ENCODE measurements around the gene AOC1.

Gene AOC1

DNA sequence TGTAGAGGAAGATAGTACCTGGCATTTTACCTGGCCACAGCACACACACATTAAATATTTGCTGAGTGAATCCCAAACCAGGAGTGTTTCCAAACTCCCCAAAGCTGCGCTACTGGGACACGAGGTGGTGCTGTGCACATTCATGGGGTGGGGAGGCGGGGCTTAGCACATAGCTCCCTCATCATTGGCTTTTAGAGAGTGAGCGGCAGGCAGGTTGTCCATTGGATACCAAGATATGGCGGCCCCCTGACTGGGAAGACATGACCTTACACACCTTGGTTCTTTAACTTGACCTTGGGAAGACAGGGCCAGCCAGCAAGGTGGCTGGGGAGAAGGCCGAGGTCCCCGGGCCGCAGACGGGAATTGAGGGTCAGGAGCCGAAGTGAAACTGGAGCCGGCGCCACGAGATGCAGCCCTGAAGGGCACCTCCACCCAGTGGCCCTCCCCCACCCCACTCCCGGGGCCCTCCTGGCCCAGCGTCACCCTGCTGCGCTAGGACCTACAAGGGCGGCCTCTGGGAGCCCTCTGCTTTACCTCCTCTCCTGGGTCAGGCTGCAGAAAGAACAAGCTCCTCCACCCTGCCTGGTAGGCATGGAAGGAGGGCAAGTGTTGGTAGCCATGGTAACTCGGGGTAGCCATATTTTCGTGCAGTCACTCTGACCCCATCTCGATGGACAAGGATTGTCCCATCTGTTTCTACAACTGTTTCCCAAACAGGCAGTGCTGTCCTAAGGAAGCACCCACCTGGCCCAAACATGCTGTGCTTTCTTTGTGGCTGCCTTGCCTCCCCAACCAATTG, 27.7 kb upstream of the AOC1 start:
- DNase-seq (no peak), ATAC-seq (no peak)
- H3K4me3 Mint-ChIP-seq, result no peak overlapping the region
- H3K9me3 Mint-ChIP-seq, result peaks cover 8% of the 10 kb centered on the region
- H3K4me1 Mint-ChIP-seq, result peaks cover 2% of the 10 kb centered on the region
- H3K27me3 Mint-ChIP-seq, result peaks cover 20% of the 10 kb centered on the region
- no peaks in the 10 kb centered on the region for H3K36me3 Mint-ChIP-seq (ENCODE audit: low read depth)
- no peak overlapping the region for H3K27ac Mint-ChIP-seq

- Mint-ChIP-seq H3K9me3 (peaks cover 8% of the 10 kb centered on the region), H3K4me1 (no peaks in the 10 kb centered on the region), H3K36me3 (ENCODE audit: low read depth) (no peaks in the 10 kb centered on the region), H3K4me3 (no peak overlapping the region), H3K27ac (no peak overlapping the region), H3K27me3 (peaks cover 25% of the 10 kb centered on the region)
- no peak for DNase-seq
- ATAC-seq, result no peak
Measured at GRCh38 chr7:150826061-150826849, 26.1 kb upstream of the AOC1 start.

DNA sequence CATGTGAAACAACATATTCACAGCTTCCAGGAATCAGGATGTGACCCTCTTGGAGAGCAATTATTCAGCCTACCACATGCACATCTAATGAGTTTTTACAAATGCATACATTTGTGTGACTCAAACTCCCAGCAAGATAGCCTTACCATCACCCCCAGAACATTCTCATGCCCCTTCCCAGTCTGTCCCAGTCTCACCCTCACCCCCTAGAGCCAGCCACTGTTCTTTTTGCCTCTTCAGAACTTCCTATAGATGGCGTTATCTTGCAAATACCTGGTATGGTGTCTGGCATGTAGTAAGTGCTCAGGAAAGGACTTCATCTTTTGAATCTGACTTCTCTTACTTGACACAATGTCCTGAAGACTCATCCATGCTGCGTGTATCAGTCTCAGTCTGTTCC, 23.9 kb upstream of the AOC1 start:
- Mint-ChIP-seq H3K4me1 (no peaks in the 10 kb centered on the region), H3K27ac (no peak overlapping the region), H3K27me3 (peaks cover 21% of the 10 kb centered on the region), H3K4me3 (no peak overlapping the region), H3K9me3 (no peaks in the 10 kb centered on the region), H3K36me3 (ENCODE audit: low read depth) (no peaks in the 10 kb centered on the region)
- no peak for ATAC-seq
- no peak for DNase-seq

GRCh38 chr7:150829426-150829825, 22.9 kb upstream of the AOC1 start:
- no peak overlapping the region for H3K4me3 Mint-ChIP-seq
- no peaks in the 10 kb centered on the region for H3K4me1 Mint-ChIP-seq
- H3K27me3 Mint-ChIP-seq, result peaks cover 23% of the 10 kb centered on the region
- no peak overlapping the region for H3K27ac Mint-ChIP-seq
- no peaks in the 10 kb centered on the region for H3K36me3 Mint-ChIP-seq (ENCODE audit: low read depth)
- ATAC-seq, result no peak
- DNase-seq, result no peak
- H3K9me3 Mint-ChIP-seq, result no peaks in the 10 kb centered on the region

GRCh38 chr7:150830937-150831336, 21.4 kb upstream of the AOC1 start:
- Mint-ChIP-seq H3K9me3 (no peaks in the 10 kb centered on the region), H3K4me3 (no peak overlapping the region), H3K36me3 (ENCODE audit: low read depth) (no peaks in the 10 kb centered on the region), H3K4me1 (no peaks in the 10 kb centered on the region), H3K27ac (no peak overlapping the region), H3K27me3 (peaks cover 23% of the 10 kb centered on the region)
- DNase-seq, result no peak
- no peak for ATAC-seq

DNA sequence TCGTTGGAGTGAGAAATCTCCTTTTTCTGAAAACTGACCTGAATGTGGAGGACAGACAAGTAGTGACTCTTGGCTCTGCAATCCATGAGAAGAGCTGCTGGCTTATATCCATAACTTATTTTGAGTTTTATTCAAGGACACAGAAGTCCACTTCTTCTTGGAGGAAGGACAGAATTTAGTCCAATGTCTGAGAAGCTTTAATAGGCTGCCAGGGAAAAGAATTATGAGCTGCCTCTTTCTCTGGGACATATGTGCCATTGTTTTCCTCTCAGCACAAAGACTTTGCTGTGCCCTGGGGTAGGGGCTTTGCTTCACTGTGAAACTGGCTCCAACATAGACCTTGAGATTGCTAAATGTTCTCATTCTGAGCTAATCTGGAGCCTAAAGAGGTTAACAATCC, 20.5 kb upstream of the AOC1 start:
- H3K9me3 Mint-ChIP-seq, result no peaks in the 10 kb centered on the region
- no peak overlapping the region for H3K27ac Mint-ChIP-seq
- no peaks in the 10 kb centered on the region for H3K4me1 Mint-ChIP-seq
- H3K27me3 Mint-ChIP-seq, result peaks cover 19% of the 10 kb centered on the region
- ATAC-seq (no peak), DNase-seq (no peak)
- H3K36me3 Mint-ChIP-seq (ENCODE audit: low read depth), result no peaks in the 10 kb centered on the region
- no peak overlapping the region for H3K4me3 Mint-ChIP-seq

DNA sequence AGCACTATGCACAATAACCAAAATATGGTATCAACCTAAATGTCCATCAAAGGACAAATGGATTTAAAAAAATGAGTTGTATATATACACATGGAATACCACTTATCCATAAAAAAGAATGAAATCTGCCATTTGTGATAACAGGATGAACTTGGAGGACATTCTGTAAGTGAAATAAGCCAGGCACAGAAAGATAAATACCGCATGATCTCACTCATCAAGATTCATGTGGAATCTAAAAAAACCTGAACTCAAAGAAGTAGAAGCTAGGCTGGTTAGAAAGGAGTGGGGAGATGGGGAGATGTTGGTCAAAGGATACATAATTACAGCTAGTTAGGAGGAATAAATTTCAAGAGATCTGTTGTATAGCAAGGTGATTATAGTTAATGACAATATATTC, 17.3 kb upstream of the AOC1 start:
- peaks cover 13% of the 10 kb centered on the region for H3K27me3 Mint-ChIP-seq
- ATAC-seq (no peak), DNase-seq (no peak)
- no peaks in the 10 kb centered on the region for H3K4me1 Mint-ChIP-seq
- H3K27ac Mint-ChIP-seq, result no peak overlapping the region
- H3K36me3 Mint-ChIP-seq (ENCODE audit: low read depth), result no peaks in the 10 kb centered on the region
- H3K4me3 Mint-ChIP-seq, result no peak overlapping the region
- H3K9me3 Mint-ChIP-seq, result no peaks in the 10 kb centered on the region

DNA sequence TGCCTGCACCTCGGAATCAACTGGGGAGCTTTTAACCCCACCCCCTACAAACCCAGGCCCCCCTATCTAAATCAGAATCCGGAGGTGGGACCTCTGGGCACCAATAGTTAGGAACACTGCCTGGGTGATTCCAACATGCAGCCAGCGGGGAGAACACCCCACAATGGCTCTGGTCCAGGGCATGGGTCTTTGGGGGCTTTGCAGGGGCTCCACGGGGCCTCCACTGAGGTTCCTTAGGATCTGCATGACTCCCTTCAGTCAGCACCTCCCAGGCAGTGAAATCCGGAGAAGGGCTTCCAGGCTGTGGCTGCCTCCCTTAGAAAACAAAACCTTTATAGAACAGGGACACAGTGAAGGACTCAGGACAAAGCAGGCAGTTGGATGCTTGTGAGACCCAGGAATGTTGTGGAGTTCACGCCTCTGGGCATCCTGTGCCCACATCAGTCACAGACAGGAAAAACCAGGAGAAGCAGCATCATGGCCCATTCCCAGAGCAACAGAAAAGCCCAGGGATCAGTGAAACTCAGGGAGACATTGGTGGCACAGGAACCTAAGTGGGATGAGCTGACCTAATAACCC, 16.5 kb upstream of the AOC1 start:
- H3K36me3 Mint-ChIP-seq (ENCODE audit: low read depth), result no peaks in the 10 kb centered on the region
- DNase-seq (no peak), ATAC-seq (no peak)
- H3K9me3 Mint-ChIP-seq, result no peaks in the 10 kb centered on the region
- no peak overlapping the region for H3K4me3 Mint-ChIP-seq
- H3K27me3 Mint-ChIP-seq, result peaks cover 9% of the 10 kb centered on the region
- H3K4me1 Mint-ChIP-seq, result no peaks in the 10 kb centered on the region
- H3K27ac Mint-ChIP-seq, result no peak overlapping the region

- no peak overlapping the region for H3K4me3 Mint-ChIP-seq
- ATAC-seq (no peak), DNase-seq (no peak)
- H3K36me3 Mint-ChIP-seq (ENCODE audit: low read depth), result no peaks in the 10 kb centered on the region
- no peaks in the 10 kb centered on the region for H3K9me3 Mint-ChIP-seq
- H3K4me1 Mint-ChIP-seq, result no peaks in the 10 kb centered on the region
- peaks cover 1% of the 10 kb centered on the region for H3K27me3 Mint-ChIP-seq
- no peak overlapping the region for H3K27ac Mint-ChIP-seq
Measured at GRCh38 chr7:150838965-150839650, 13.2 kb upstream of the AOC1 start.

DNA sequence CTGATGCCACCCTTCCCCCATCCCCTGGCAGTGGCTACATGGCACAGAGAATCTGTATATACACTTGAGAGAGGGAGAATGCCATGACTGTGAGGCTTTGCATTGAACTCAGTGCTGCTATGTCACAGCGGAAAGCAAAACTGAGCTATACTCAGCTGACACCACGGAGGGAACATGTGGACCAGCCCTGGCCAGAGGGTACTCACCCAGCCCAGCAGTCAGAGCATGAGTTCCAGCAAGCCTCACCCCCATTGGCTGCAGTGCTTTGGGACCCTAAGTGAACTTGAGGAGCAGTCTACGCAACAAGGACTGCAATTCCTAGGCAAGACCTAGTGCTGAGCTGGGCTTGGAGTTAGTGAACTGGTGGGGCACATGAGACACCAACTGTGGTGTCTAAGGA, 10.3 kb upstream of the AOC1 start:
- no peak for ATAC-seq
- Mint-ChIP-seq H3K27ac (no peak overlapping the region), H3K4me3 (no peak overlapping the region), H3K27me3 (no peaks in the 10 kb centered on the region), H3K9me3 (no peaks in the 10 kb centered on the region), H3K36me3 (ENCODE audit: low read depth) (no peaks in the 10 kb centered on the region), H3K4me1 (no peaks in the 10 kb centered on the region)
- no peak for DNase-seq

DNA sequence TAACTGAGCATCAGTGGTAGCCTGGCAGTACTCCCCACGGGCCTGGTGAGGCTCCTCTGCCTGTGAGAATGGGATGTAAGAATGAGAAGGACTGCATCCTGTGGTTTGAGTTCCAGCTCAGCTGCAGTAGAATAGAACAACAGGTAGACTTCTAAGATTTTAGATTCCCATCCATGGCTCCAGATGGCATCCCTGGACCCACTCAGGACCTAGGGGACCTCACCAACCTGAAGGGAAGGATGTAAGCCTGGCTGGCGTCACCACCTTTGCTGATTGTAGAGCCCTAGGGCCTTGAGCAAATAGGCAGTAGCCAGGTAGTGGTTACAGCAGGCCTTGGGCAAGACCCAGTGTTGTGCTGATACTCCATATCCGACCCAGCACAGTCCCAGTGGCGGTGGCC, 9.6 kb upstream of the AOC1 start:
- H3K36me3 Mint-ChIP-seq (ENCODE audit: low read depth), result no peaks in the 10 kb centered on the region
- H3K27me3 Mint-ChIP-seq, result no peaks in the 10 kb centered on the region
- H3K27ac Mint-ChIP-seq, result no peak overlapping the region
- no peak overlapping the region for H3K4me3 Mint-ChIP-seq
- no peak for ATAC-seq
- no peak for DNase-seq
- no peaks in the 10 kb centered on the region for H3K4me1 Mint-ChIP-seq
- no peaks in the 10 kb centered on the region for H3K9me3 Mint-ChIP-seq

DNA sequence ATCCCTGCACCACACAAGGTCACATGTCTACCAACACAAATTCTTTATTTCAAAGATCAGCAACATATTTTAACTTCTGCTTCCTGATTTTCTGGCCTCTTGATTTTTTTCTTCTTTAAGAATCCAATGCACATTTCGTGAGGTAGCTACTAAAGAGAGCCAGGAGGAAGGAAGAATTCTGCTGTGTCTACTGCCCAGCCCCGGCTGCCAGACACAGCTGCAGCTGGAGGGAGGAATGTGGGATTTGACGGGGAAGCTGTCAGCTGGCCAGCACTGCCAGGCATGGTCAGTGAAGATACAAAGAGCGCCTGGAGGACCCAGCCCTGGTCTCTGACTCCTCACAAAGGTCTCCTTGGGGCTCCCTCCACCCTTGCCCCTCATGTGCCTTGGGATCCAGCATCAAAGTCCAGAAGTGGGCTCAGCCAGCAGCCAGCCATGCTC, 6.9 kb upstream of the AOC1 start:
- H3K27ac Mint-ChIP-seq, result no peak overlapping the region
- H3K9me3 Mint-ChIP-seq, result no peaks in the 10 kb centered on the region
- no peak for DNase-seq
- no peak overlapping the region for H3K4me3 Mint-ChIP-seq
- H3K36me3 Mint-ChIP-seq (ENCODE audit: low read depth), result no peaks in the 10 kb centered on the region
- ATAC-seq, result no peak
- H3K4me1 Mint-ChIP-seq, result peaks cover 2% of the 10 kb centered on the region
- H3K27me3 Mint-ChIP-seq, result no peaks in the 10 kb centered on the region

DNA sequence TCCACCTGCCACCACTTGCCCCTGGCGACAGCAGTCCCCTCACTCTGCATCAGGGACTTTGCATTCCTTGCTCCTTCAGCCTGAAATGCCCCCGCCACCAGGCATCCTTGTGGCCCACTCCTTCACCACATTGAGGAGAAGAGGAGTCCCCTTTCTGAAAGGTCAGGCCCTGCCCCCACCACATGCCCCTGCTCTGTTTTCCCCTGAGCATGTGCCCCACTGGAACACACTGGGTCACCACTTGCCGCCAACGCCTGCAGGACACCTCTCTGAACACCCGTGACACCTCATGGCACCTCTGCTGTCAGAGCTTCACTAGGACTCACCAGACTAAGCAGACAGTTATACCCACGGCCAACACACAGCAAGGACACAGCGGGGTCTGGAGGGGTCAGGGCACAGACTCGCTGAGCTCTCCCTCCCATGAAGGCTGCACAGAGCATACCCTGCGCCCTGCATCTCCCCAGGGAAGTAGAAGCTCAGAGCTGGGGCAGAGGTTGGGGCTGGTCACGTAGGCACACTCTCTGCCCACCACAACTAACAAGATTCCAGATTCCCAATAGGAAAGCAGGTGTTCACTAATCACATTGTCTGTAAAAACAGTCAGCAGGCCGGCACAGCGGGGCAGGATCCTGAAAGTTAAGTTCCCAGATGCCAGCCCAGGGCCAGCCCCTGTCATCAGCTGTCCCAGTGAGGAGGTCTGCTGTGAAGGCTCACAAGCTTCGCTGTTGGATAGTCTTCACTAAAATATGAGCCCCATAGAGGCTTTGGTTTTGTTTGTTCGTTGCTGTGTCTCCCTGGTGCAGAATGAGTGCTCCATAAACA, 5.8 kb upstream of the AOC1 start:
- no peak overlapping the region for H3K27ac Mint-ChIP-seq
- DNase-seq (no peak), ATAC-seq (no peak)
- H3K36me3 Mint-ChIP-seq (ENCODE audit: low read depth), result no peaks in the 10 kb centered on the region
- peaks cover 3% of the 10 kb centered on the region for H3K27me3 Mint-ChIP-seq
- H3K9me3 Mint-ChIP-seq, result no peaks in the 10 kb centered on the region
- no peak overlapping the region for H3K4me3 Mint-ChIP-seq
- H3K4me1 Mint-ChIP-seq, result peaks cover 2% of the 10 kb centered on the region

DNA sequence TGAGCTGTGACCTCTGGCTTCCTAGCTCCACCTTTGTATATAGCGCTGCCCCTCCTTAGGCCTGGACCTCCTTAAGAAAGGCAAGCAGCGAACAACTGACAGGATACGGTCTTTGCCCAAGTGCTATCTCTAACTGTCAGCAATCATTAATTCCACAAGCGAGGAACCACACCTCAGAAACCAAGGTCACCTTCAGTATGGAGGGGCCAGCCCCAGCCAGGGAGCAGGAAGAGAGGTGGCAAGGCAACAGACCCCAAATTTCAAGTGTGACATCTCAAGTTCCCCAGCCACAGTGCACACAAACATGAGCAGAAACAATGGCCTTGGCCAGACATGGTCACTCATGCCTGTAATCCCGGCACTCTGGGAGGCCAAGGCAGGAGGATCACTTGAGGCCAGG, 4.8 kb upstream of the AOC1 start:
- Mint-ChIP-seq H3K27ac (no peak overlapping the region), H3K4me1 (peaks cover 2% of the 10 kb centered on the region), H3K27me3 (peaks cover 11% of the 10 kb centered on the region), H3K9me3 (no peaks in the 10 kb centered on the region), H3K4me3 (no peak overlapping the region), H3K36me3 (ENCODE audit: low read depth) (no peaks in the 10 kb centered on the region)
- no peak for DNase-seq
- ATAC-seq, result no peak
